Measurements from ENCODE around the gene RBFOX2.

DNA sequence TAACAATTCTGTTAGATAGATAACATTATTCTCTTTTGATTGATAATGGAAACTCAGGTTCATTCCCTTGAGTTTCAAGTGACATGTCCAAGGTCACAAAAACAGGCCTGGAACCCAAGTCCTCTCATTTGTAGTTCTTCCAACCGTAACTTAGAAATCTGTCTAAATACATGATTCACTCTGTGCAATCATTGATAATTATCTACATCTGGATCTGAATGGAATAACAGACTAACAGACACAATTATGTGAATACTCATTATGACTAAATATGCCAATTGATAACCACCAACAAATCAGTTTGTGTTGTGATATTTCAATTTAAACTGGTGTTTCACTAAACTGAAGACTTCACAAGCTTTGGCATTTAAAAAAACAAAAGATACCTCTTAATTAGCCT is 71.0 kb downstream of the RBFOX2 start:
- no peak for TF ChIP-seq EZH2 (IDR thresholded peaks at IDR 0.05)
- TF ChIP-seq POLR2AphosphoS5 (IDR thresholded peaks at IDR 0.05; ENCODE audit: borderline replicate concordance, low read depth, low read length) = no peak
- TF ChIP-seq FOXP2 (optimal IDR thresholded peaks at IDR 0.05; ENCODE audit: control extremely low read depth, extremely low read length, insufficient read depth) = no peak

Measured in SK-N-MC (cell line).